ENCODE measurements around the gene ARNT2. TPM values are rescaled to one million over a fixed set of nuclear protein-coding genes. Genes with fewer than 3 reads are reported as not detected.

Gene ARNT2
- total RNA-seq, 4 donors from 2014 or later: 1.8 to 5.1 (median 3.6) TPM

GRCh38 chr15:80545078-80545477 is 140.9 kb downstream of the ARNT2 start:
- Histone ChIP-seq H3K27ac (no peak overlapping the region), H3K27me3 (no peaks in the 10 kb centered on the region), H3K36me3 (no peaks in the 10 kb centered on the region), H3K4me1 (no peaks in the 10 kb centered on the region), H3K9me3 (no peaks in the 10 kb centered on the region), H3K4me3 (no peak overlapping the region)
- no peak for DNase-seq (ENCODE audit: low spot score in 2 of 2)
- TF ChIP-seq CTCF (IDR thresholded peaks at IDR 0.05) (no peak), POLR2AphosphoS5 (IDR thresholded peaks at IDR 0.05) (no peak), POLR2A (IDR thresholded peaks at IDR 0.05) (no peak), EP300 (IDR thresholded peaks at IDR 0.05) (no peak)

GRCh38 chr15:80547264-80547663 is 143.1 kb downstream of the ARNT2 start:
- no peaks in the 10 kb centered on the region for H3K27me3 ChIP-seq
- H3K9me3 ChIP-seq: no peaks in the 10 kb centered on the region
- no peaks in the 10 kb centered on the region for H3K36me3 ChIP-seq
- no peaks in the 10 kb centered on the region for H3K4me1 ChIP-seq
- DNase-seq (ENCODE audit: low spot score in 2 of 2): no peak
- H3K4me3 ChIP-seq: no peak overlapping the region
- WGBS: 75% methylated on average over 2 of the region's 2 CpGs
- H3K27ac ChIP-seq: no peak overlapping the region
- no peak for TF ChIP-seq EP300 (IDR thresholded peaks at IDR 0.05)
- TF ChIP-seq POLR2AphosphoS5 (IDR thresholded peaks at IDR 0.05): no peak
- no peak for TF ChIP-seq CTCF (IDR thresholded peaks at IDR 0.05)
- no peak for TF ChIP-seq POLR2A (IDR thresholded peaks at IDR 0.05)

GRCh38 chr15:80549191-80549590 is 145.0 kb downstream of the ARNT2 start:
- H3K9me3 ChIP-seq: no peaks in the 10 kb centered on the region
- H3K4me3 ChIP-seq: no peak overlapping the region
- H3K36me3 ChIP-seq: no peaks in the 10 kb centered on the region
- no peak overlapping the region for H3K27ac ChIP-seq
- TF ChIP-seq CTCF (IDR thresholded peaks at IDR 0.05): no peak
- H3K27me3 ChIP-seq: no peaks in the 10 kb centered on the region
- WGBS: 89% methylated on average over 1 of the region's 1 CpG
- DNase-seq (ENCODE audit: low spot score in 2 of 2): no peak
- H3K4me1 ChIP-seq: no peaks in the 10 kb centered on the region

- H3K36me3 ChIP-seq: no peaks in the 10 kb centered on the region
- no peak for TF ChIP-seq POLR2AphosphoS5 (IDR thresholded peaks at IDR 0.05)
- TF ChIP-seq POLR2A (IDR thresholded peaks at IDR 0.05): no peak
- TF ChIP-seq EP300 (IDR thresholded peaks at IDR 0.05): no peak
- no peak for TF ChIP-seq CTCF (IDR thresholded peaks at IDR 0.05)
- no peaks in the 10 kb centered on the region for H3K27me3 ChIP-seq
- no peak for DNase-seq (ENCODE audit: low spot score in 2 of 2)
- no peaks in the 10 kb centered on the region for H3K9me3 ChIP-seq
- H3K4me3 ChIP-seq: no peak overlapping the region
- H3K27ac ChIP-seq: no peak overlapping the region
- H3K4me1 ChIP-seq: no peaks in the 10 kb centered on the region
- WGBS: 84% methylated on average over 3 of the region's 3 CpGs
Measured at GRCh38 chr15:80549654-80550053, 145.5 kb downstream of the ARNT2 start.

- H3K4me3 ChIP-seq: no peak overlapping the region
- WGBS: 67% methylated on average over 5 of the region's 5 CpGs
Measured at GRCh38 chr15:80550219-80550907, 146.2 kb downstream of the ARNT2 start.

More at GRCh38 chr15:80550219-80550907, 146.2 kb downstream of the ARNT2 start:
- no peaks in the 10 kb centered on the region for H3K27me3 ChIP-seq
- no peak for DNase-seq (ENCODE audit: low spot score in 2 of 2)
- no peaks in the 10 kb centered on the region for H3K36me3 ChIP-seq
- H3K27ac ChIP-seq: no peak overlapping the region
- no peaks in the 10 kb centered on the region for H3K4me1 ChIP-seq
- TF ChIP-seq CTCF (IDR thresholded peaks at IDR 0.05) (no peak), EP300 (IDR thresholded peaks at IDR 0.05) (no peak), POLR2AphosphoS5 (IDR thresholded peaks at IDR 0.05) (no peak), POLR2A (IDR thresholded peaks at IDR 0.05) (no peak)
- no peaks in the 10 kb centered on the region for H3K9me3 ChIP-seq
